DND-41 (cell line): Measurements from ENCODE around the gene RNF181.

ENCODE experiments used
- ATAC-seq: fragments of 200-7000 bp; cut with Tn5 transposase; 3 replicates; pipeline ENCODE4 v1.9.1; 2021; ENCODE audit warnings: low read depth; ENCODE audit not compliant: insufficient read depth
- DNase-seq: peaks from one replicate; pipeline ENCODE4 v3.0.0-alpha.2; 2020
- H2AFZ ChIP-seq: 2 replicates; pipeline ENCODE4 v1.6.0; 2012; ENCODE audit warnings: low read depth, low read length
- H3K27ac ChIP-seq: 2 replicates; pipeline ENCODE4 v1.5.1; 2012; ENCODE audit warnings: low read length, inconsistent platforms
- H3K27me3 ChIP-seq: fragments of 200-600 bp; sonication (generic); 2 replicates; pipeline ENCODE4 v1.6.0; 2012; ENCODE audit warnings: low read length, mild to moderate bottlenecking, inconsistent platforms; ENCODE audit not compliant: insufficient read depth, poor library complexity
- H3K36me3 ChIP-seq: 2 replicates; pipeline ENCODE4 v1.5.1; 2012; ENCODE audit warnings: low read length, inconsistent platforms; ENCODE audit not compliant: insufficient read depth
- H3K4me1 ChIP-seq: 2 replicates; pipeline ENCODE4 v1.5.1; 2012; ENCODE audit warnings: mild to moderate bottlenecking, low read length; ENCODE audit not compliant: insufficient read depth
- H3K4me2 ChIP-seq: 2 replicates; pipeline ENCODE4 v1.6.0; 2012; ENCODE audit warnings: mild to moderate bottlenecking, moderate library complexity, low read length, inconsistent platforms; ENCODE audit not compliant: insufficient read depth
- H3K4me3 ChIP-seq, 2 experiments: fragments of 200-600 bp in 1 of 2; shearing (Covaris generic) in 1 of 2; 2 replicates each; pipeline ENCODE4 v1.5.1; 2012 to 2016; ENCODE audit warnings: inconsistent platforms in 2 of 2, low read length in 2 of 2, mild to moderate bottlenecking in 2 of 2, low read depth in 1 of 2, moderate library complexity in 1 of 2
- H3K79me2 ChIP-seq: 2 replicates; pipeline ENCODE4 v1.6.0; 2012; ENCODE audit warnings: low read length, inconsistent platforms; ENCODE audit not compliant: insufficient read depth
- H3K9ac ChIP-seq: 2 replicates; pipeline ENCODE4 v1.6.0; 2012; ENCODE audit warnings: low read depth, mild to moderate bottlenecking, inconsistent platforms, low read length, moderate library complexity
- H3K9me3 ChIP-seq: 2 replicates; pipeline ENCODE4 v1.5.1; 2012; ENCODE audit warnings: low read length, moderate library complexity, mild to moderate bottlenecking, inconsistent platforms; ENCODE audit not compliant: insufficient read depth, severe bottlenecking
- H4K20me1 ChIP-seq: 2 replicates; pipeline ENCODE4 v1.6.0; 2012; ENCODE audit warnings: low read length; ENCODE audit not compliant: insufficient read depth
- CTCF ChIP-seq: IDR thresholded peaks from 2 replicates; pipeline ENCODE4 v1.5.1; 2012; ENCODE audit warnings: borderline replicate concordance, low read length, moderate library complexity, mild to moderate bottlenecking; ENCODE audit not compliant: poor library complexity, severe bottlenecking; ENCODE audit errors: extremely low read depth
- EZH2 ChIP-seq: IDR thresholded peaks from 3 replicates; pipeline ENCODE4 v1.6.1; 2012; ENCODE audit warnings: borderline replicate concordance, low read depth, mild to moderate bottlenecking, moderate library complexity, low read length, inconsistent platforms; ENCODE audit not compliant: severe bottlenecking

Gene RNF181

GRCh38 chr2:85635636-85636035, 40.1 kb downstream of the RNF181 start:
- Histone ChIP-seq H3K79me2 (peaks cover 27% of the 10 kb centered on the region), H3K9me3 (no peaks in the 10 kb centered on the region), H3K4me1 (no peaks in the 10 kb centered on the region), H3K9ac (no peak overlapping the region), H3K36me3 (peaks cover 91% of the 10 kb centered on the region), H3K4me2 (no peak overlapping the region), H3K27ac (no peak overlapping the region), H3K4me3 (no peak overlapping the region), H4K20me1 (peaks cover 22% of the 10 kb centered on the region), H3K27me3 (no peaks in the 10 kb centered on the region), H2AFZ (no peak overlapping the region)
- DNase-seq (no peak), ATAC-seq (no peak)
- no peak for TF ChIP-seq EZH2

GRCh38 chr2:85642725-85643124, 47.2 kb downstream of the RNF181 start:
- no peak overlapping the region for H2AFZ ChIP-seq
- no peak overlapping the region for H3K4me2 ChIP-seq
- peaks cover 11% of the 10 kb centered on the region; the same call in 1 of the 2 replicates for H3K79me2 ChIP-seq
- H3K9me3 ChIP-seq = no peaks in the 10 kb centered on the region
- H3K27ac ChIP-seq = no peak overlapping the region
- no peak overlapping the region for H3K9ac ChIP-seq
- peaks cover 96% of the 10 kb centered on the region for H3K36me3 ChIP-seq
- no peak for DNase-seq
- H3K4me1 ChIP-seq = no peaks in the 10 kb centered on the region
- TF ChIP-seq CTCF (no peak), EZH2 (no peak)
- H3K27me3 ChIP-seq = no peaks in the 10 kb centered on the region
- H3K4me3 ChIP-seq = no peak overlapping the region
- no peak; the same call in 2 of the 3 replicates for ATAC-seq
- H4K20me1 ChIP-seq = peaks cover 7% of the 10 kb centered on the region

GRCh38 chr2:85644909-85645308, 49.4 kb downstream of the RNF181 start:
- no peak overlapping the region for H3K4me2 ChIP-seq
- peaks cover 8% of the 10 kb centered on the region; the same call in 1 of the 2 replicates for H3K79me2 ChIP-seq
- DNase-seq (no peak), ATAC-seq (no peak; the same call in 2 of the 3 replicates)
- H3K27ac ChIP-seq = no peak overlapping the region
- TF ChIP-seq CTCF (no peak), EZH2 (no peak)
- no peak overlapping the region for H2AFZ ChIP-seq
- no peaks in the 10 kb centered on the region for H3K27me3 ChIP-seq
- H4K20me1 ChIP-seq = peaks cover 13% of the 10 kb centered on the region
- H3K4me3 ChIP-seq = no peak overlapping the region
- H3K9me3 ChIP-seq = no peaks in the 10 kb centered on the region
- peaks cover 97% of the 10 kb centered on the region for H3K36me3 ChIP-seq
- H3K4me1 ChIP-seq = no peaks in the 10 kb centered on the region
- no peak overlapping the region for H3K9ac ChIP-seq

- Histone ChIP-seq H3K9me3 (no peaks in the 10 kb centered on the region), H3K4me1 (no peaks in the 10 kb centered on the region), H3K4me2 (no peak overlapping the region), H3K4me3 (no peak overlapping the region), H3K9ac (no peak overlapping the region), H3K27me3 (no peaks in the 10 kb centered on the region), H4K20me1 (peaks cover 13% of the 10 kb centered on the region), H3K79me2 (peaks cover 7% of the 10 kb centered on the region; the same call in 1 of the 2 replicates), H3K36me3 (peaks cover 96% of the 10 kb centered on the region), H3K27ac (no peak overlapping the region), H2AFZ (no peak overlapping the region)
- DNase-seq (no peak), ATAC-seq (no peak)
- TF ChIP-seq CTCF (no peak), EZH2 (no peak)
Observed at GRCh38 chr2:85646166-85646565, 50.6 kb downstream of the RNF181 start.
